IMR-90 (cell line): ENCODE data around the gene TRIM71. TPM values are rescaled to one million over a fixed set of nuclear protein-coding genes. Genes with fewer than 3 reads are reported as not detected.

Experiments
- ATAC-seq: fragments of 200-7000 bp; cut with Tn5 transposase; 2 replicates; pipeline ENCODE4 v1.9.1; 2020; ENCODE audit warnings: low read depth, mild to moderate bottlenecking, moderate library complexity
- BruUV-seq: library from RNA; stranded (reverse); fragments of 400-500 nt; replicated peaks from 2 replicates; lab custom pipeline; 2021; lab: Mats Ljungman, UMichigan
- CTCF ChIA-PET: fragments of 300-600 bp; formaldehyde crosslinking; extraction: SDS; loops from one replicate; lab custom pipeline; 2021; ENCODE audit warnings: antibody characterized with exemption; lab: Yijun Ruan, JAX
- POLR2A ChIA-PET: fragments of 300-600 bp; sonication (Branson Sonifier 250); formaldehyde crosslinking; loops from one replicate; lab custom pipeline; 2022; ENCODE audit warnings: antibody characterized with exemption; ENCODE audit not compliant: unreplicated experiment; lab: Charles Lee
- DNase-seq: peaks from one replicate; pipeline ENCODE4 v3.0.0; 2013
- H2AFZ ChIP-seq: replicated peaks from 2 replicates; pipeline ENCODE3; 2013; ENCODE audit warnings: low read length, mild to moderate bottlenecking; ENCODE audit not compliant: poor library complexity
- H2AK5ac ChIP-seq: 2 replicates; pipeline ENCODE4 v1.6.1; 2013; ENCODE audit warnings: low read depth, low read length, inconsistent platforms
- H2AK9ac ChIP-seq: replicated peaks from 2 replicates; pipeline ENCODE3; 2013; ENCODE audit warnings: mild to moderate bottlenecking, low read depth, low read length, moderate library complexity; ENCODE audit not compliant: poor library complexity
- H2BK120ac ChIP-seq: 2 replicates; pipeline ENCODE4 v1.6.1; 2013; ENCODE audit warnings: low read depth, low read length, inconsistent platforms
- H2BK15ac ChIP-seq: 3 replicates; pipeline ENCODE4 v1.6.1; 2013; ENCODE audit warnings: low read depth, low read length, inconsistent platforms
- H2BK20ac ChIP-seq: 2 replicates; pipeline ENCODE4 v1.6.1; 2013; ENCODE audit warnings: low read depth, mild to moderate bottlenecking, inconsistent platforms, low read length, moderate library complexity
- H2BK5ac ChIP-seq: 2 replicates; pipeline ENCODE4 v1.6.1; 2013; ENCODE audit warnings: mild to moderate bottlenecking, low read depth, low read length, inconsistent platforms; ENCODE audit not compliant: poor library complexity, severe bottlenecking
- H3K14ac ChIP-seq: replicated peaks from 2 replicates; pipeline ENCODE4 v1.6.1; 2013; ENCODE audit warnings: low read depth, low read length, inconsistent platforms
- H3K18ac ChIP-seq: 2 replicates; pipeline ENCODE4 v1.6.1; 2013; ENCODE audit warnings: low read depth, low read length, control low read depth
- H3K23ac ChIP-seq: 2 replicates; pipeline ENCODE4 v1.6.1; 2013; ENCODE audit warnings: low read depth, low read length, inconsistent platforms
- H3K27ac ChIP-seq: 2 replicates; pipeline ENCODE4 v1.5.1; 2013; ENCODE audit warnings: mild to moderate bottlenecking, control low read depth, low read length; ENCODE audit not compliant: insufficient read depth
- H3K27me3 ChIP-seq: 2 replicates; pipeline ENCODE4 v1.6.1; 2013; ENCODE audit warnings: low read length; ENCODE audit not compliant: control insufficient read depth, insufficient read depth
- H3K36me3 ChIP-seq: 2 replicates; pipeline ENCODE4 v1.6.1; 2013; ENCODE audit warnings: low read length, mixed read lengths; ENCODE audit not compliant: control insufficient read depth, insufficient read depth
- H3K4ac ChIP-seq: 2 replicates; pipeline ENCODE4 v1.6.1; 2013; ENCODE audit warnings: low read depth, low read length, inconsistent platforms
- H3K4me1 ChIP-seq: 2 replicates; pipeline ENCODE4 v1.6.1; 2013; ENCODE audit warnings: low read length, mixed read lengths; ENCODE audit not compliant: control insufficient read depth, insufficient read depth
- H3K4me2 ChIP-seq: 2 replicates; pipeline ENCODE4 v1.6.1; 2013; ENCODE audit warnings: low read depth, mild to moderate bottlenecking, control low read depth, low read length, moderate library complexity
- H3K4me3 ChIP-seq: 2 replicates; pipeline ENCODE4 v1.5.1; 2013; ENCODE audit warnings: low read depth, mild to moderate bottlenecking, control low read depth, low read length, moderate library complexity; ENCODE audit not compliant: insufficient read depth
- H3K56ac ChIP-seq: 2 replicates; pipeline ENCODE4 v1.6.1; 2013; ENCODE audit warnings: low read length, inconsistent platforms; ENCODE audit not compliant: insufficient read depth; ENCODE audit errors: extremely low read depth
- H3K79me1 ChIP-seq, 2 experiments: 2 replicates each; pipeline ENCODE4 v1.6.1; 2013; ENCODE audit warnings: low read length in 2 of 2, inconsistent platforms in 1 of 2, low read depth in 1 of 2
- H3K9ac ChIP-seq: 2 replicates; pipeline ENCODE4 v1.6.1; 2013; ENCODE audit warnings: low read depth, low read length, control low read depth
- H3K9me1 ChIP-seq: 2 replicates; pipeline ENCODE4 v1.6.1; 2013; ENCODE audit warnings: low read length, inconsistent platforms; ENCODE audit not compliant: insufficient read depth
- H3K9me3 ChIP-seq: 2 replicates; pipeline ENCODE4 v1.6.1; 2013; ENCODE audit warnings: low read length; ENCODE audit not compliant: control insufficient read depth, insufficient read depth
- H4K20me1 ChIP-seq: 2 replicates; pipeline ENCODE4 v1.6.1; 2013; ENCODE audit warnings: low read length, inconsistent platforms; ENCODE audit not compliant: insufficient read depth
- H4K5ac ChIP-seq: 2 replicates; pipeline ENCODE4 v1.6.1; 2013; ENCODE audit warnings: mild to moderate bottlenecking, low read depth, low read length, control low read depth
- H4K8ac ChIP-seq, 2 experiments: 2 replicates each; pipeline ENCODE4 v1.6.1; 2013; ENCODE audit warnings: low read depth in 2 of 2, low read length in 2 of 2, control low read depth in 1 of 2, inconsistent platforms in 1 of 2
- H4K91ac ChIP-seq: 2 replicates; pipeline ENCODE4 v1.6.1; 2013; ENCODE audit warnings: low read depth, low read length, inconsistent platforms; ENCODE audit not compliant: insufficient read depth
- BHLHE40 ChIP-seq: fragments of 150-350 bp; IDR thresholded peaks from 2 replicates; pipeline ENCODE4 v1.6.1; 2016; ENCODE audit warnings: mild to moderate bottlenecking, low read depth, low read length
- CEBPB ChIP-seq: IDR thresholded peaks from 2 replicates; pipeline ENCODE4 v1.6.1; 2012; ENCODE audit warnings: low read depth, low read length, improper control_type of control experiment
- CHD1 ChIP-seq: IDR thresholded peaks from 2 replicates; pipeline ENCODE4 v1.6.1; 2012; ENCODE audit warnings: low read depth, low read length, improper control_type of control experiment
- ELK1 ChIP-seq: fragments of 150-350 bp; IDR thresholded peaks from 2 replicates; pipeline ENCODE4 v1.6.1; 2016; ENCODE audit warnings: low read depth, mild to moderate bottlenecking, low read length, moderate library complexity, borderline replicate concordance
- FOS ChIP-seq: fragments of 150-350 bp; IDR thresholded peaks from 2 replicates; pipeline ENCODE4 v1.6.1; 2016; ENCODE audit warnings: low read depth, low read length
- MAFK ChIP-seq: IDR thresholded peaks from 2 replicates; pipeline ENCODE4 v1.6.1; 2012; ENCODE audit warnings: low read depth, low read length, improper control_type of control experiment
- MXI1 ChIP-seq: IDR thresholded peaks from 2 replicates; pipeline ENCODE4 v1.6.1; 2012; ENCODE audit warnings: low read depth, mild to moderate bottlenecking, low read length, moderate library complexity, borderline replicate concordance
- NFE2L2 ChIP-seq: fragments of 150-350 bp; IDR thresholded peaks from 2 replicates; pipeline ENCODE4 v1.6.1; 2016; ENCODE audit warnings: low read depth, mild to moderate bottlenecking, low read length
- POLR2A ChIP-seq: IDR thresholded peaks from 2 replicates; pipeline ENCODE4 v1.6.1; 2012; ENCODE audit warnings: mild to moderate bottlenecking, low read depth, low read length
- RAD21 ChIP-seq: IDR thresholded peaks from 2 replicates; pipeline ENCODE4 v1.6.1; 2012; ENCODE audit warnings: low read length, improper control_type of control experiment
- RCOR1 ChIP-seq: IDR thresholded peaks from 2 replicates; pipeline ENCODE4 v1.6.1; 2012; ENCODE audit warnings: mild to moderate bottlenecking, low read length, improper control_type of control experiment; ENCODE audit not compliant: insufficient replicate concordance
- RFX5 ChIP-seq: IDR thresholded peaks from 2 replicates; pipeline ENCODE4 v1.8.0; 2012; ENCODE audit warnings: low read depth, mild to moderate bottlenecking, low read length, moderate library complexity
- SMC3 ChIP-seq: fragments of 150-350 bp; IDR thresholded peaks from 2 replicates; pipeline ENCODE4 v1.6.1; 2016; ENCODE audit warnings: low read depth, mild to moderate bottlenecking, antibody characterized with exemption, low read length, moderate library complexity
- WGBS, 2 experiments: methylation state at CpG; one replicate each; pipeline versions ENCODE4 v1.1.5 to v1.1.7; 2013; ENCODE audit warnings: missing lambda C conversion rate in 2 of 2; ENCODE audit not compliant: insufficient read length in 1 of 2; ENCODE audit errors: extremely low coverage in 2 of 2; 5-methylcytosine and 5-hydroxymethylcytosine counted together
- dilution Hi-C: fragments of 300-500 bp; cut with HindIII; formaldehyde crosslinking; loops from one replicate; pipeline ENCODE4 v1.14.3; 2018; ENCODE audit warnings: low sequenced_read_pairs; ENCODE audit not compliant: unreplicated experiment
- in situ Hi-C: fragments of 300-500 bp; cut with MboI; formaldehyde crosslinking; loops from 3 replicates; pipeline ENCODE4 v1.14.3; 2019; ENCODE audit warnings: low sequenced_read_pairs, inconsistent platforms, mixed read lengths
- intact Hi-C: fragments of 100-400 bp; cut with micrococcal nuclease; formaldehyde crosslinking; loops from 2 replicates; pipeline ENCODE4 v1.10.0; 2022
- polyA plus RNA-seq, 3 experiments: library from polyadenylated mRNA; depleted of rRNA; stranded (reverse); fragments of >200 nt; gene quantifications; 2 replicates each; pipeline ENCODE4 v1.2.3, GENCODE V29; 2012; ENCODE audit warnings: low replicate concordance in 1 of 3
- total RNA-seq: library from RNA; depleted of rRNA; stranded (reverse); fragments of >200 nt; gene quantifications from 2 replicates; pipeline ENCODE4 v1.2.3, GENCODE V29; 2012
- TF ChIP-seq, protein P1 (sequence below): fragments of 150-350 bp; IDR thresholded peaks from 2 replicates; pipeline ENCODE4 v1.6.1; 2017; ENCODE audit warnings: mild to moderate bottlenecking, antibody characterized with exemption, low read length, low read depth
- TF ChIP-seq, protein P2 (sequence below): conservative IDR thresholded peaks from 2 replicates; pipeline ENCODE4 v1.5.1; 2012; ENCODE audit warnings: mild to moderate bottlenecking, low read depth, low read length, improper control_type of control experiment

The TRIM71 gene
- total and polyA plus RNA-seq, 2 of the 4 experiments (the other 2 are of a cell fraction): not detected

- Histone ChIP-seq H3K4me2 (no peak overlapping the region), H3K9me3 (no peaks in the 10 kb centered on the region), H3K4me3 (no peak overlapping the region), H2AFZ (no peak overlapping the region), H2BK5ac (no peak overlapping the region), H3K27ac (no peak overlapping the region), H3K9me1 (no peaks in the 10 kb centered on the region), H4K91ac (no peak overlapping the region), H3K18ac (no peak overlapping the region), H3K27me3 (peaks cover 16% of the 10 kb centered on the region), H4K5ac (no peak overlapping the region), H3K79me1 (no peaks in the 10 kb centered on the region), H2BK20ac (no peak overlapping the region), H2BK120ac (no peak overlapping the region), H2BK15ac (no peak overlapping the region), H3K4ac (no peak overlapping the region), H3K36me3 (no peaks in the 10 kb centered on the region), H3K56ac (no peak overlapping the region), H4K8ac (no peak overlapping the region), H3K14ac (no peak overlapping the region), H2AK9ac (no peak overlapping the region), H2AK5ac (no peak overlapping the region), H3K4me1 (no peaks in the 10 kb centered on the region), H3K23ac (no peak overlapping the region), H3K9ac (no peak overlapping the region), H4K20me1 (no peaks in the 10 kb centered on the region)
- ChIA-PET CTCF (no interaction called here), POLR2A (no interaction called here)
- WGBS, 2 experiments: no CpG with 5 or more reads among the region's 6 CpGs
- dilution Hi-C loops (no loop called here), in situ Hi-C loops (no loop called here), intact Hi-C loops (no loop called here)
- no peak for DNase-seq
- no peak for ATAC-seq
- no TSS peak for BruUV-seq
- TF ChIP-seq RFX5 (no peak), ELK1 (no peak), MXI1 (no peak), SMC3 (no peak), RCOR1 (no peak), BHLHE40 (no peak), MAFK (no peak), FOS (no peak), POLR2A (no peak), NFE2L2 (no peak), RAD21 (no peak), CEBPB (no peak), CHD1 (no peak)
- TF ChIP-seq, protein P1, sequence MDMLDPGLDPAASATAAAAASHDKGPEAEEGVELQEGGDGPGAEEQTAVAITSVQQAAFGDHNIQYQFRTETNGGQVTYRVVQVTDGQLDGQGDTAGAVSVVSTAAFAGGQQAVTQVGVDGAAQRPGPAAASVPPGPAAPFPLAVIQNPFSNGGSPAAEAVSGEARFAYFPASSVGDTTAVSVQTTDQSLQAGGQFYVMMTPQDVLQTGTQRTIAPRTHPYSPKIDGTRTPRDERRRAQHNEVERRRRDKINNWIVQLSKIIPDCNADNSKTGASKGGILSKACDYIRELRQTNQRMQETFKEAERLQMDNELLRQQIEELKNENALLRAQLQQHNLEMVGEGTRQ: no peak
- TF ChIP-seq, protein P2, sequence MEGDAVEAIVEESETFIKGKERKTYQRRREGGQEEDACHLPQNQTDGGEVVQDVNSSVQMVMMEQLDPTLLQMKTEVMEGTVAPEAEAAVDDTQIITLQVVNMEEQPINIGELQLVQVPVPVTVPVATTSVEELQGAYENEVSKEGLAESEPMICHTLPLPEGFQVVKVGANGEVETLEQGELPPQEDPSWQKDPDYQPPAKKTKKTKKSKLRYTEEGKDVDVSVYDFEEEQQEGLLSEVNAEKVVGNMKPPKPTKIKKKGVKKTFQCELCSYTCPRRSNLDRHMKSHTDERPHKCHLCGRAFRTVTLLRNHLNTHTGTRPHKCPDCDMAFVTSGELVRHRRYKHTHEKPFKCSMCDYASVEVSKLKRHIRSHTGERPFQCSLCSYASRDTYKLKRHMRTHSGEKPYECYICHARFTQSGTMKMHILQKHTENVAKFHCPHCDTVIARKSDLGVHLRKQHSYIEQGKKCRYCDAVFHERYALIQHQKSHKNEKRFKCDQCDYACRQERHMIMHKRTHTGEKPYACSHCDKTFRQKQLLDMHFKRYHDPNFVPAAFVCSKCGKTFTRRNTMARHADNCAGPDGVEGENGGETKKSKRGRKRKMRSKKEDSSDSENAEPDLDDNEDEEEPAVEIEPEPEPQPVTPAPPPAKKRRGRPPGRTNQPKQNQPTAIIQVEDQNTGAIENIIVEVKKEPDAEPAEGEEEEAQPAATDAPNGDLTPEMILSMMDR: no peak
Observed at GRCh38 chr3:32872487-32873382, 54.9 kb downstream of the TRIM71 start.
